ENCODE data around the gene MTREX. TPM values are rescaled to one million over a fixed set of nuclear protein-coding genes. Genes with fewer than 3 reads are reported as not detected.

The MTREX gene
- polyA plus RNA-seq, 1 donor (not counting 4 experiments of a cell fraction or from before 2014, with no cell fraction given), result 71.4 TPM

DNA sequence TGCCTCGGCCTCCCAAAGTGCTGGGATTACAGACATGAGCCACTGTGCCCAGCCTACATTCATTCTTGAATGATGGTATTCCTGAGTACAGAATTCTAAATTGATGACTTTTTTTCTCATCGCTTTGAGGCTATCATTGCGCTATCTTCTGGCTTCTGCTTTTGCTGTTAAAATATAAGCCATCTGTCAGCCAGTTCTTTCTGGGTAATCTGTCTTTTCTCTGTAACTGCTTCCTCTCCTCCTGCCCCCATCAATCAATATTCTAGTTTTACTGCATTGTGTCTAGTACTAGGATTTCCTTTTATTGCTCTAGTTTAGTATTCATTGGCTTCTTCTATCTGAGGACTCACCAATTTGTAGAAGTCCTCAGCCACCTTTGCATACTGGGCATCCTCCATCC lies 138.0 kb downstream of the MTREX start:
- Histone ChIP-seq H4K20me1 (ENCODE audit: control insufficient read depth, extremely low read depth, insufficient read depth, low read length) (no peaks in the 10 kb centered on the region), H3K36me3 (ENCODE audit: control insufficient read depth in 2 of 2, extremely low read depth in 1 of 2, insufficient read depth in 2 of 2, low read length in 2 of 2) (peaks cover 0 to 1% of the 10 kb centered on the region in 2 experiments), H3K27ac (ENCODE audit: control insufficient read depth, insufficient read depth, low read length) (no peak overlapping the region), H3K27me3 (ENCODE audit: control insufficient read depth, extremely low read depth, insufficient read depth, low read length) (no peaks in the 10 kb centered on the region), H3K79me2 (ENCODE audit: control insufficient read depth, insufficient read depth, low read length) (no peaks in the 10 kb centered on the region), H2AFZ (ENCODE audit: control insufficient read depth, low read length) (no peak overlapping the region), H3K4me3 (ENCODE audit: control insufficient read depth in 2 of 3, extremely low read depth in 1 of 3, insufficient read depth in 2 of 3, low read depth in 1 of 3, low read length in 3 of 3) (no peak overlapping the region), H3K9ac (ENCODE audit: control insufficient read depth, extremely low read depth, insufficient read depth, low read length) (no peak overlapping the region), H3K4me2 (ENCODE audit: control insufficient read depth, extremely low read depth, insufficient read depth, low read depth, low read length) (no peak overlapping the region), H3K4me1 (ENCODE audit: control insufficient read depth, extremely low read depth, insufficient read depth, low read length) (no peaks in the 10 kb centered on the region), H3K9me3 (ENCODE audit: control insufficient read depth, low read depth, low read length) (no peaks in the 10 kb centered on the region), H3K9me1 (ENCODE audit: control insufficient read depth, extremely low read depth, insufficient read depth, low read length) (no peaks in the 10 kb centered on the region)
- dilution Hi-C loops (cut with MboI; ENCODE audit: extremely low pct_ligation_motif_present, low sequenced_read_pairs), result no loop called here
- TF ChIP-seq CTCF (optimal IDR thresholded peaks at IDR 0.05 in 1 of 3, IDR thresholded peaks at IDR 0.05 in 1 of 3, conservative IDR thresholded peaks at IDR 0.05 in 1 of 3; ENCODE audit: extremely low read depth in 1 of 3, insufficient read depth in 2 of 3, low read length in 3 of 3), result no peak
- no peak for TF ChIP-seq EZH2 (IDR thresholded peaks at IDR 0.05; ENCODE audit: low read length)
- DNase-seq (ENCODE audit: low read depth, low spot score), result no peak
- no peak for FAIRE-seq

GRCh38 chr5:55446640-55447351 lies 139.0 kb downstream of the MTREX start:
- H3K79me2 ChIP-seq (ENCODE audit: control insufficient read depth, insufficient read depth, low read length), result no peaks in the 10 kb centered on the region
- dilution Hi-C loops (cut with MboI; ENCODE audit: extremely low pct_ligation_motif_present, low sequenced_read_pairs), result no loop called here

More at GRCh38 chr5:55446640-55447351, 139.0 kb downstream of the MTREX start:
- Histone ChIP-seq H3K27ac (ENCODE audit: control insufficient read depth, insufficient read depth, low read length) (no peak overlapping the region), H3K4me2 (ENCODE audit: control insufficient read depth, extremely low read depth, insufficient read depth, low read depth, low read length) (no peak overlapping the region), H3K9me1 (ENCODE audit: control insufficient read depth, extremely low read depth, insufficient read depth, low read length) (no peaks in the 10 kb centered on the region), H3K9ac (ENCODE audit: control insufficient read depth, extremely low read depth, insufficient read depth, low read length) (no peak overlapping the region), H3K4me1 (ENCODE audit: control insufficient read depth, extremely low read depth, insufficient read depth, low read length) (no peaks in the 10 kb centered on the region), H3K4me3 (ENCODE audit: control insufficient read depth in 2 of 3, extremely low read depth in 1 of 3, insufficient read depth in 2 of 3, low read depth in 1 of 3, low read length in 3 of 3) (no peak overlapping the region), H4K20me1 (ENCODE audit: control insufficient read depth, extremely low read depth, insufficient read depth, low read length) (no peaks in the 10 kb centered on the region), H3K36me3 (ENCODE audit: control insufficient read depth in 2 of 2, extremely low read depth in 1 of 2, insufficient read depth in 2 of 2, low read length in 2 of 2) (no peaks in the 10 kb centered on the region), H2AFZ (ENCODE audit: control insufficient read depth, low read length) (no peak overlapping the region), H3K27me3 (ENCODE audit: control insufficient read depth, extremely low read depth, insufficient read depth, low read length) (no peaks in the 10 kb centered on the region), H3K9me3 (ENCODE audit: control insufficient read depth, low read depth, low read length) (no peaks in the 10 kb centered on the region)
- TF ChIP-seq CTCF (optimal IDR thresholded peaks at IDR 0.05 in 1 of 3, IDR thresholded peaks at IDR 0.05 in 1 of 3, conservative IDR thresholded peaks at IDR 0.05 in 1 of 3; ENCODE audit: extremely low read depth in 1 of 3, insufficient read depth in 2 of 3, low read length in 3 of 3) (no peak), EZH2 (IDR thresholded peaks at IDR 0.05; ENCODE audit: low read length) (no peak)
- FAIRE-seq, result no peak
- no peak for DNase-seq (ENCODE audit: low read depth, low spot score)

Measured in keratinocyte (primary cell).